ENCODE data around the gene VPS51. TPM values are rescaled to one million over a fixed set of nuclear protein-coding genes. Genes with fewer than 3 reads are reported as not detected.

VPS51 gene
- total RNA-seq, 1 donor from 2014 or later, result 94.3 TPM

DNA sequence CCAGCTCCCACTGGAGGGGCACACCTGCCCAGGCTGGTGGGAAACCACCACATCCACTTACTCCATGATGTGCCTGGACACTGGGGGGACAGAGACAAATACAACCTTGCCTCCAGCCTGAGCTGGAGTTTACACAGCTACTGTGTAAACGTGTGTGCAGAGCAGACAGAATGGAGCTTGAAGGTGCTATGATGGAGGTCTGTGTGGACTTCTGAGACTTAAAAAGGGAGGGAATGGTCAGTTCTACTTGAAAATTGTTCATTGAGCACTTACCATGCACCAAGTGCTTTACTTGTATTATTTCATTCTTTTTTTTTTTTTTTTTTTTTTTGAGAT, 23.4 kb upstream of the VPS51 start:
- Mint-ChIP-seq H3K27me3 (ENCODE audit: low read depth) (no peaks in the 10 kb centered on the region), H3K36me3 (ENCODE audit: low read depth) (peaks cover 8% of the 10 kb centered on the region), H3K4me1 (no peaks in the 10 kb centered on the region), H3K9me3 (no peaks in the 10 kb centered on the region), H3K27ac (ENCODE audit: unreplicated experiment) (peak overlapping the region; percentile 86), H3K4me3 (no peak overlapping the region)
- DNase-seq (ENCODE audit: low read depth, low spot score), result no peak
- TF ChIP-seq, protein P1, sequence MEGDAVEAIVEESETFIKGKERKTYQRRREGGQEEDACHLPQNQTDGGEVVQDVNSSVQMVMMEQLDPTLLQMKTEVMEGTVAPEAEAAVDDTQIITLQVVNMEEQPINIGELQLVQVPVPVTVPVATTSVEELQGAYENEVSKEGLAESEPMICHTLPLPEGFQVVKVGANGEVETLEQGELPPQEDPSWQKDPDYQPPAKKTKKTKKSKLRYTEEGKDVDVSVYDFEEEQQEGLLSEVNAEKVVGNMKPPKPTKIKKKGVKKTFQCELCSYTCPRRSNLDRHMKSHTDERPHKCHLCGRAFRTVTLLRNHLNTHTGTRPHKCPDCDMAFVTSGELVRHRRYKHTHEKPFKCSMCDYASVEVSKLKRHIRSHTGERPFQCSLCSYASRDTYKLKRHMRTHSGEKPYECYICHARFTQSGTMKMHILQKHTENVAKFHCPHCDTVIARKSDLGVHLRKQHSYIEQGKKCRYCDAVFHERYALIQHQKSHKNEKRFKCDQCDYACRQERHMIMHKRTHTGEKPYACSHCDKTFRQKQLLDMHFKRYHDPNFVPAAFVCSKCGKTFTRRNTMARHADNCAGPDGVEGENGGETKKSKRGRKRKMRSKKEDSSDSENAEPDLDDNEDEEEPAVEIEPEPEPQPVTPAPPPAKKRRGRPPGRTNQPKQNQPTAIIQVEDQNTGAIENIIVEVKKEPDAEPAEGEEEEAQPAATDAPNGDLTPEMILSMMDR (conservative IDR thresholded peaks at IDR 0.05), result no peak

GRCh38 chr11:65077451-65077850, 18.6 kb upstream of the VPS51 start:
- H3K4me1 Mint-ChIP-seq, result peaks cover 12% of the 10 kb centered on the region
- H3K4me3 Mint-ChIP-seq, result no peak overlapping the region
- no peak for DNase-seq (ENCODE audit: low read depth, low spot score)
- TF ChIP-seq, protein P1 (conservative IDR thresholded peaks at IDR 0.05), result no peak
- no peaks in the 10 kb centered on the region for H3K27me3 Mint-ChIP-seq (ENCODE audit: low read depth)
- H3K27ac Mint-ChIP-seq (ENCODE audit: unreplicated experiment), result no peak overlapping the region
- peaks cover 14% of the 10 kb centered on the region for H3K36me3 Mint-ChIP-seq (ENCODE audit: low read depth)
- no peaks in the 10 kb centered on the region for H3K9me3 Mint-ChIP-seq

GRCh38 chr11:65078151-65078550, 17.9 kb upstream of the VPS51 start:
- Mint-ChIP-seq H3K27me3 (ENCODE audit: low read depth) (no peaks in the 10 kb centered on the region), H3K4me1 (peaks cover 19% of the 10 kb centered on the region), H3K27ac (ENCODE audit: unreplicated experiment) (no peak overlapping the region), H3K4me3 (peak overlapping the region; percentile 77), H3K36me3 (ENCODE audit: low read depth) (peaks cover 14% of the 10 kb centered on the region), H3K9me3 (no peaks in the 10 kb centered on the region)
- TF ChIP-seq, protein P1 (conservative IDR thresholded peaks at IDR 0.05), result peak; percentile 67
- DNase-seq (ENCODE audit: low read depth, low spot score), result peak; percentile 46

DNA sequence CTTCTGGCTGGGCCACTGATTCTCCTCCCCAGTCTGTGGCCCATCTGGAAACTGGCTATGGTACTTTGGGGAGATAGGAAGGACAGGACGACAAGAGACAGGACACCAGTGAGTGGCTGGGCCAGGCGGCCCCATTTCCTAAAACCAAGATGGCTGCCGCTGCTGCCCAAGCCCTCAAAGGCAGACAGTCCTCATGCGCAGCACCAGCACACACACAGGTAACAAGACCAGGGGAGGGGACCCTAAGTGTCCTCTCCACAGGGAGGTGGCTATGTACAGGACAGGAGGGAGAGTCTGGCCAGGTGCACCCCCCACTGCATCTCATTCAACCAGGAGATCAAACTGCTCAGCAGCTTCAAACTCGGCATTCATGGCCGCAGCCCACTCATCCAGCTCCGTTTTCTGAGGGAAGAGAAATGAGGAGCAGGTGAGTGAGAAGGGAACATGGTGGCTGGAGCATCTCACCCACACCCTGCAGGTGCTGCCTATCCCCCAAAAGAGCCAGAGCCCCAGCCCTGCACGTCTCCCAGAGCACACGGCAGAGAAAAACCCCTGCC, 17.1 kb upstream of the VPS51 start:
- Mint-ChIP-seq H3K27ac (ENCODE audit: unreplicated experiment) (no peak overlapping the region), H3K27me3 (ENCODE audit: low read depth) (no peaks in the 10 kb centered on the region), H3K36me3 (ENCODE audit: low read depth) (peaks cover 14% of the 10 kb centered on the region), H3K9me3 (no peaks in the 10 kb centered on the region), H3K4me1 (peaks cover 24% of the 10 kb centered on the region), H3K4me3 (peak overlapping the region; percentile 77)
- TF ChIP-seq, protein P1 (conservative IDR thresholded peaks at IDR 0.05), result no peak
- no peak for DNase-seq (ENCODE audit: low read depth, low spot score)

DNA sequence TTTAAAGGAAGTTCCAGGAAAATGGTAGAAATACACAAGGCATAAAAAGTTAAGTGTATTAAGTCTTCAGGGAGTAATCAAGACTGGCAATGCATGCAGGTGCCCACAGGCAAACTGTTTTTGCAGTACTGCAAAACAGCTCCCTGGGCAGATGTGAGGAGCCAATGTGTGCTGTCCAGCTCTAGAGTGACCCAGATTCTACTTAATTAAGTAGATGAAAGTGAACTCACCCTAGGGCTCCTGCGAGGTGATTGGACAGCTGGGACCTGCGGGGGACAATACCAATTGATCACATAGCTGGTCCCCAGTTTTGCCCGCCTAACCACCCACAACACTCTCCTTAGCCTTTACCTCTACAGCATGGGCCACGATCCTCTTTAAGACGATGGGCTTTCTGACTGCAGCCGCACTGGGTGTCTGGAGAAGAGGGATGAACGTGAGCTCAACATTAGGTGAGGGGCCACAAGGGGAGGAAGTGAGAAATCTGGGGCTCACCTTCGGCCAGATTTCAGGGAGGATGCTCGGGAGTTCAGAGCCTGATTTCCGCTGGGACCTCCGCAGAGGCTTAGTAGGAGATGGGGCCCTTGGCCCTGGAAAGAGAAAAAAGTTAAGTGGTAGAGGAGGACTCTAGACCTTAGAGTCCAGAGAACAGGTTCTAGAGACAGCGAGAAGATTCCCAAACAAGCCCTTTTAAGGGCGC, 12.7 kb upstream of the VPS51 start:
- no peak for DNase-seq (ENCODE audit: low read depth, low spot score)
- Mint-ChIP-seq H3K4me3 (peak overlapping the region; percentile 99), H3K27me3 (ENCODE audit: low read depth) (no peaks in the 10 kb centered on the region), H3K27ac (ENCODE audit: unreplicated experiment) (peak overlapping the region; percentile 95), H3K4me1 (peaks cover 34% of the 10 kb centered on the region), H3K9me3 (no peaks in the 10 kb centered on the region), H3K36me3 (ENCODE audit: low read depth) (peaks cover 3% of the 10 kb centered on the region)
- TF ChIP-seq, protein P1 (conservative IDR thresholded peaks at IDR 0.05), result no peak

Data from neural crest cell (in vitro differentiated cells).